Measurements from ENCODE around the gene CD19. TPM values are rescaled to one million over a fixed set of nuclear protein-coding genes. Genes with fewer than 3 reads are reported as not detected.
A peak's percentile ranks its signal among the peaks of the same experiment; 100 is the strongest.

CD19 gene
- 1 to 10 TPM in 2 of 4 donors, not detected in 2; 4.5 to 9.8 TPM for total RNA-seq

- TF ChIP-seq CTCF (IDR thresholded peaks at IDR 0.05) (no peak), EP300 (IDR thresholded peaks at IDR 0.05; ENCODE audit: low read depth) (no peak), POLR2A (IDR thresholded peaks at IDR 0.05) (no peak), POLR2AphosphoS5 (IDR thresholded peaks at IDR 0.05) (no peak)
- Histone ChIP-seq H3K27ac (no peak within 1 kb of the TSS), H3K4me3 (peak within 1 kb of the TSS in 1 of 4 donors; percentile 11), H3K4me1 (peaks cover 0 to 6% (median 2%) of the 10 kb centered on the region in 4 donors), H3K27me3 (no peaks in the 10 kb centered on the region), H3K36me3 (no peaks in the 10 kb centered on the region), H3K9me3 (no peaks in the 10 kb centered on the region)
- WGBS, 2 donors (ENCODE audit: low coverage in 1 of 2), result 60 to 89% methylated on average over 1 to 10 of the region's 10 CpGs
- in situ Hi-C loops (cut with MboI; ENCODE audit: low pct_ligation_motif_present in 1 of 4, low pct_unique_long_range_greater_than_20kb in 1 of 4, low sequenced_read_pairs in 3 of 4) (no loop called here), intact Hi-C loops (cut with DNase I; ENCODE audit: low total_unique reads) (no loop called here)
- no peak for DNase-seq
Measured at GRCh38 chr16:28931801-28932225, at the start of gene CD19. CD19 (plus strand) TSS chr16:28931971; CDS start chr16:28932001, 30 bp downstream.

DNA sequence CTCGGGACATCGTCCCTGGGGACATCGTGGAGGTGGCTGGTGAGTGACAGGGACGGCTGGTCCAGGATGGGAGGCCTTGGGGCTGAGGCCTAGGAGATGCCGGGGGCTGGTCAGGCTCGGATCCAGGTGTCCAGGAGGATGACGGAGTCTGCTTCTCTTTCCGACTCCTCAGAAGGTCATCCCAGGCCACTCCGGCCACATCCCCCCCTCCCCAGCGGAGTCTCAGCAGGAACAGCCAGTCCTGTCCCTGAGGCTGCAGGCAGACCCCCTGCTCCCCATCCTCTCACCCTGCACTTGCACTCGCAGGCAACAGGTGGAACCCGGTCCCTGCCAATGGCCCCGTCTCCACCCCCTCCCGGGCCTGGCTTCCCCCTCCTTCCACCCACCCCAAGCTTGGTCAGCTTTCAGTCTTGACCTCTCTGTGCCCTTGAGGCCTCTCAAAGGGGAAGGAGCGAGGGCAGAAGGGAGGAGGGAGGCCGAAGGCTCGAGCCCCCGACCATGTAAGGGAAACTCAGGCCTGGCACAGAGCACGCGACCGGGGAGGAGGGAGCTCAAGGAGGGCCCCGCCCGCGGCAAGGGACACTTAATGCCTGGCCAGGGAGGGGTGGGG lies 49.1 kb upstream of the CD19 start:
- Histone ChIP-seq H3K9me3 (no peaks in the 10 kb centered on the region), H3K4me3 (no peak overlapping the region), H3K36me3 (no peaks in the 10 kb centered on the region), H3K27me3 (peaks cover 9% of the 10 kb centered on the region), H3K4me1 (peaks cover 5 to 17% (median 13%) of the 10 kb centered on the region in 4 donors), H3K27ac (no peak overlapping the region)
- in situ Hi-C loops (cut with MboI; ENCODE audit: low pct_ligation_motif_present in 1 of 4, low pct_unique_long_range_greater_than_20kb in 1 of 4, low sequenced_read_pairs in 3 of 4) (no loop called here), intact Hi-C loops (cut with DNase I; ENCODE audit: low total_unique reads) (no loop called here)
- no peak for DNase-seq
- TF ChIP-seq POLR2AphosphoS5 (IDR thresholded peaks at IDR 0.05), result no peak
- no peak for TF ChIP-seq CTCF (IDR thresholded peaks at IDR 0.05)
- TF ChIP-seq EP300 (IDR thresholded peaks at IDR 0.05; ENCODE audit: low read depth), result no peak
- no peak for TF ChIP-seq POLR2A (IDR thresholded peaks at IDR 0.05)
- WGBS, 2 donors (ENCODE audit: low coverage in 1 of 2), result 59 to 68% methylated on average over 4 to 24 of the region's 24 CpGs

DNA sequence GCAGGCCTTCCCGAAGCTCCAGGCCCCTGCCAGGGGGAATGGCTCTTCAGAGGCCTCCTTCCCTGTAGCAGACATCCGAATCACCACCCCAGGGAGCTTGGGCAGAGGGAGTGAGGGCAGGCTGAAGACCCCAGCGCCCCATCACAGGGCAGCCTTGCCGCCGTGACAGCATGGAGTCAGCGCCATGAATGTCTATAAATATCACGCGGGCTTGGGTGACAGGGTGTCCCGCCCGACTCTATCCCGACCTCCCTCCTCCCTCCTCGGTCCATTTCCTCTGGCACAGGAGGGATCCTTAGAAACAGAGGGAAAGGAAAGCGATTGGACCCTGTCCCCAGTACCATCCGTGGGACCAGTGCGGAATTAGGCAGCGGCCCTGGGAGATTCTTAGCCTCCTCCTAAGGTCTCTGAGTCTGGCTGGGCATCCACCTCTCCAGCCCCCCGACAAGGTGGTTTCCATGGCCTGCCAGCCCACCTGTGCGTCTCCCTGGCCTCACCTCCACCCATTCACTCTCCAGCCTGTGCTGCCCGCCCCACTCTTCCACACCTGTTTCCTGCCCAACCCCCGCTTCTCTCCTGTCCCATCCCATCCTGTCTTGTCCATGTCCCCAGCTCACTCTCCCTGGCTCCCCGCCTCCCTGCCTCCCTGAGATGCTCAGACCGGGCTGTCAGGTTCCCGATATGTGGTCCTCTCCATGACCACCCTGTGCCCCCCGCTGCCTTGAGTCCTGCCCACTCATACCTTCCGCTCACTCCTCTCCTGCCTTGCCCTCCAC lies 48.4 kb upstream of the CD19 start:
- DNase-seq, result no peak
- TF ChIP-seq CTCF (IDR thresholded peaks at IDR 0.05), result no peak
- TF ChIP-seq POLR2A (IDR thresholded peaks at IDR 0.05), result no peak
- no peak for TF ChIP-seq EP300 (IDR thresholded peaks at IDR 0.05; ENCODE audit: low read depth)
- TF ChIP-seq POLR2AphosphoS5 (IDR thresholded peaks at IDR 0.05), result no peak
- WGBS, 2 donors (ENCODE audit: low coverage in 1 of 2), result 70% methylated on average over 13 to 25 of the region's 25 CpGs
- peaks cover 9% of the 10 kb centered on the region for H3K27me3 ChIP-seq
- intact Hi-C loops (cut with DNase I; ENCODE audit: low total_unique reads), result no loop called here
- H3K9me3 ChIP-seq, result no peaks in the 10 kb centered on the region
- no peaks in the 10 kb centered on the region for H3K36me3 ChIP-seq
- peaks cover 5 to 17% (median 13%) of the 10 kb centered on the region in 4 donors for H3K4me1 ChIP-seq
- in situ Hi-C loops (cut with MboI; ENCODE audit: low pct_ligation_motif_present in 1 of 4, low pct_unique_long_range_greater_than_20kb in 1 of 4, low sequenced_read_pairs in 3 of 4), result no loop called here
- no peak overlapping the region for H3K4me3 ChIP-seq
- no peak overlapping the region for H3K27ac ChIP-seq

DNA sequence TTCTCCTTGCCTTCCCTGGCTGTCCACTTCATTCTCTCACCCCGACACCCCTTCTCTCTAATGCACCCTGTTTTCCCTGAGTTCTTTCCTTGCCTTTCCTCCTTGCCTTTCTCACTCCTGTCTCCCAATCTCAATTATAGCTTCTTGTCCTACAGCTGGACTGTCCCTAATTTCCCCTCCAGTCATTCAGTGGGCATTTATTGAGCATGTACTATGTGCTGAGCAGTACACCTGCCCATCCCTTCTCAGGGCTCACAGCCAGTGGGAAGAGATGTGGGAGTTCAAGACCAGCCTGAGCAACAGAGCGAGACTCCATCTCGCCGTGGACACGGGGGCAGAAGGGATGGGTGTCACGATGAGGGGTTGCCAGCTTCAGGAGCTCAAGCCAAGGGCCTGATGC lies 47.7 kb upstream of the CD19 start:
- intact Hi-C loops (cut with DNase I; ENCODE audit: low total_unique reads), result no loop called here
- Histone ChIP-seq H3K36me3 (no peaks in the 10 kb centered on the region), H3K27me3 (peaks cover 9% of the 10 kb centered on the region), H3K4me1 (peaks cover 4 to 15% (median 11%) of the 10 kb centered on the region in 4 donors), H3K27ac (no peak overlapping the region), H3K9me3 (no peaks in the 10 kb centered on the region), H3K4me3 (no peak overlapping the region)
- DNase-seq, result no peak
- in situ Hi-C loops (cut with MboI; ENCODE audit: low pct_ligation_motif_present in 1 of 4, low pct_unique_long_range_greater_than_20kb in 1 of 4, low sequenced_read_pairs in 3 of 4), result no loop called here
- TF ChIP-seq POLR2AphosphoS5 (IDR thresholded peaks at IDR 0.05) (no peak), CTCF (IDR thresholded peaks at IDR 0.05) (no peak), EP300 (IDR thresholded peaks at IDR 0.05; ENCODE audit: low read depth) (no peak), POLR2A (IDR thresholded peaks at IDR 0.05) (no peak)
- 95 to 100% methylated on average over 1 to 6 of the region's 6 CpGs for WGBS, 2 donors (ENCODE audit: low coverage in 1 of 2)

Measured in transverse colon (tissue), 4 donors.